ENCODE data around the gene JUNB. TPM values are rescaled to one million over a fixed set of nuclear protein-coding genes. Genes with fewer than 3 reads are reported as not detected.

JUNB gene
- total and polyA plus RNA-seq, 2 of the 13 experiments (the other 11 are each of a cell fraction or from before 2014, with no cell fraction given) = 7.7 to 8.2 TPM

- TF ChIP-seq TAF15 (IDR thresholded peaks at IDR 0.05; ENCODE audit: low read depth, low read length, poor library complexity, severe bottlenecking) (no peak), PRMT3 (CRISPR knock-in tag; IDR thresholded peaks at IDR 0.05; ENCODE audit: borderline replicate concordance, low read depth) (no peak), FOSL2 (CRISPR knock-in tag; IDR thresholded peaks at IDR 0.05) (peak; percentile 72), FUBP1 (CRISPR knock-in tag; IDR thresholded peaks at IDR 0.05; ENCODE audit: borderline replicate concordance) (no peak), KMT2A (CRISPR knock-in tag; IDR thresholded peaks at IDR 0.05) (no peak; the same call in 1 of the 2 replicates), ZNF430 (CRISPR knock-in tag; IDR thresholded peaks at IDR 0.05) (peak; percentile 61; the same call in 1 of the 2 replicates), ZNF776 (CRISPR knock-in tag; IDR thresholded peaks at IDR 0.05) (no peak; the same call in 1 of the 2 replicates), NCOR1 (IDR thresholded peaks at IDR 0.05; ENCODE audit: borderline replicate concordance, low read length) (no peak), JARID2 (CRISPR knock-in tag; IDR thresholded peaks at IDR 0.05; ENCODE audit: insufficient replicate concordance) (no peak), ZNF331 (CRISPR knock-in tag; IDR thresholded peaks at IDR 0.05) (no peak; the same call in 1 of the 2 replicates), POGK (CRISPR knock-in tag; conservative IDR thresholded peaks at IDR 0.05) (no peak), CREB1 (IDR thresholded peaks at IDR 0.05) (peak; percentile 88), CREB1 (CRISPR knock-in tag; IDR thresholded peaks at IDR 0.05) (peak; percentile 89), ZNF292 (CRISPR knock-in tag; IDR thresholded peaks at IDR 0.05; ENCODE audit: borderline replicate concordance, low read depth) (no peak), GFI1 (CRISPR knock-in tag; IDR thresholded peaks at IDR 0.05; ENCODE audit: borderline replicate concordance) (peak; percentile 50; the same call in 1 of the 2 replicates), BRCA1 (CRISPR knock-in tag; IDR thresholded peaks at IDR 0.05) (no peak), EED (CRISPR knock-in tag; IDR thresholded peaks at IDR 0.05) (peak; percentile 75; the same call in 1 of the 2 replicates), MZF1 (CRISPR knock-in tag; IDR thresholded peaks at IDR 0.05; ENCODE audit: borderline replicate concordance) (no peak), ZNF317 (CRISPR knock-in tag; IDR thresholded peaks at IDR 0.05) (no peak), HBP1 (CRISPR knock-in tag; IDR thresholded peaks at IDR 0.05; ENCODE audit: low read depth) (peak; percentile 79; the same call in 1 of the 2 replicates), MTA3 (CRISPR knock-in tag; IDR thresholded peaks at IDR 0.05) (no peak), TBP (CRISPR knock-in tag; IDR thresholded peaks at IDR 0.05) (no peak), HOXA5 (CRISPR knock-in tag; IDR thresholded peaks at IDR 0.05) (peak; percentile 30; the same call in 1 of the 2 replicates), KAT7 (CRISPR knock-in tag; IDR thresholded peaks at IDR 0.05; ENCODE audit: borderline replicate concordance) (no peak), ZNF383 (CRISPR knock-in tag; IDR thresholded peaks at IDR 0.05; ENCODE audit: borderline replicate concordance) (no peak), ZNF839 (CRISPR knock-in tag; IDR thresholded peaks at IDR 0.05; ENCODE audit: borderline replicate concordance) (no peak)
These were observed 2.3 kb downstream of the JUNB start (continued) for GRCh38 chr19:12793290-12794195.

All from HepG2 (cell line).